Placental pericyte (primary cell): ENCODE data around the gene DUSP9. TPM values are rescaled to one million over a fixed set of nuclear protein-coding genes. Genes with fewer than 3 reads are reported as not detected.

Source experiments
- small RNA-seq: library from RNA; depleted of rRNA; stranded (forward); fragments of <200 nt; gene quantifications from one replicate; pipeline ENCODE3, GENCODE V24; 2012; ENCODE audit warnings: low replicate concordance
- total RNA-seq: library from RNA; depleted of rRNA; stranded (reverse); fragments of >200 nt; gene quantifications from 2 replicates; pipeline ENCODE4 v1.2.3, GENCODE V29; 2012

The DUSP9 gene
- total RNA-seq = under 0.01 and 0.14 TPM in 2 replicates

GRCh38 chrX:153646620-153647373 lies at the start of gene DUSP9:
TSS of gene DUSP9 (plus strand) at chrX:153647203. CDS start at chrX:153647954, 751 bp downstream.

GRCh38 chrX:153598541-153599191 lies 48.3 kb upstream of the DUSP9 start, which contains the start of gene CCNQ:
TSS of gene CCNQ (minus strand) at chrX:153599139. CDS start at chrX:153599073, 66 bp downstream.

GRCh38 chrX:153673428-153674218 lies 26.6 kb downstream of the DUSP9 start, which contains the start of gene PNCK:
TSS of gene PNCK (minus strand) at chrX:153673813. CDS start at chrX:153673076, 737 bp downstream.

GRCh38 chrX:153687121-153688039 lies 40.4 kb downstream of the DUSP9 start, which contains the start of gene SLC6A8:
TSS of gene SLC6A8 (plus strand) at chrX:153687926. CDS start at chrX:153688575, 649 bp downstream.

Small RNA genes within 50 kb of the gene (small RNA-seq; reads per million reads assigned to genes)
- not detected for gene RN7SL687P

Other genes starting within 250 kb of the DUSP9 start
- gene PNMA6E, start 245.9 kb upstream of the DUSP9 start, total RNA-seq = not detected in 2 replicates
- under 0.01 and 0.44 TPM in 2 replicates for gene ZFP92, start 235.7 kb upstream of the DUSP9 start, total RNA-seq
- gene TREX2, start 201.1 kb upstream of the DUSP9 start, total RNA-seq = 0.22 and 2.4 TPM in 2 replicates
- gene HAUS7, start 176.6 kb upstream of the DUSP9 start, total RNA-seq = 8.8 and 26.8 TPM in 2 replicates
- 3.3 and 23.3 TPM in 2 replicates for gene BGN, start 152.2 kb upstream of the DUSP9 start, total RNA-seq
- not detected in 2 replicates for gene ATP2B3, start 129.6 kb upstream of the DUSP9 start, total RNA-seq
- gene CCNQ, start 48.1 kb upstream of the DUSP9 start, total RNA-seq = 24.3 and 52.0 TPM in 2 replicates
- gene PNCK, start 26.6 kb downstream of the DUSP9 start, total RNA-seq = 0.22 TPM in 1 of 2 replicates, not detected in the other
- gene SLC6A8, start 40.7 kb downstream of the DUSP9 start, total RNA-seq = 10.0 and 16.4 TPM in 2 replicates
- 141 and 153 TPM in 2 replicates for gene BCAP31, start 77.2 kb downstream of the DUSP9 start, total RNA-seq
- gene ABCD1, start 77.7 kb downstream of the DUSP9 start, total RNA-seq = 18.6 and 22.0 TPM in 2 replicates
- 4.0 and 4.6 TPM in 2 replicates for gene PLXNB3, start 117.0 kb downstream of the DUSP9 start, total RNA-seq
- gene SRPK3, start 133.8 kb downstream of the DUSP9 start, total RNA-seq = 0.44 and 1.7 TPM in 2 replicates
- 64.6 and 81.2 TPM in 2 replicates for gene IDH3G, start 147.2 kb downstream of the DUSP9 start, total RNA-seq
- gene SSR4, start 147.5 kb downstream of the DUSP9 start, total RNA-seq = 101 and 182 TPM in 2 replicates
- gene PDZD4, start 183.3 kb downstream of the DUSP9 start, total RNA-seq = 0.14 TPM in 1 of 2 replicates, not detected in the other
- 0.88 and 18.2 TPM in 2 replicates for gene L1CAM, start 239.0 kb downstream of the DUSP9 start, total RNA-seq